ENCODE measurements around the gene RNU1-4. TPM values are rescaled to one million over a fixed set of nuclear protein-coding genes. Genes with fewer than 3 reads are reported as not detected.

The RNU1-4 gene
- 4.0 to 44.9 TPM (median 4.2 TPM) in 4 of 5 replicates, not detected in the other for total RNA-seq (2022; extraction: Qiagen RNA extraction)

DNA sequence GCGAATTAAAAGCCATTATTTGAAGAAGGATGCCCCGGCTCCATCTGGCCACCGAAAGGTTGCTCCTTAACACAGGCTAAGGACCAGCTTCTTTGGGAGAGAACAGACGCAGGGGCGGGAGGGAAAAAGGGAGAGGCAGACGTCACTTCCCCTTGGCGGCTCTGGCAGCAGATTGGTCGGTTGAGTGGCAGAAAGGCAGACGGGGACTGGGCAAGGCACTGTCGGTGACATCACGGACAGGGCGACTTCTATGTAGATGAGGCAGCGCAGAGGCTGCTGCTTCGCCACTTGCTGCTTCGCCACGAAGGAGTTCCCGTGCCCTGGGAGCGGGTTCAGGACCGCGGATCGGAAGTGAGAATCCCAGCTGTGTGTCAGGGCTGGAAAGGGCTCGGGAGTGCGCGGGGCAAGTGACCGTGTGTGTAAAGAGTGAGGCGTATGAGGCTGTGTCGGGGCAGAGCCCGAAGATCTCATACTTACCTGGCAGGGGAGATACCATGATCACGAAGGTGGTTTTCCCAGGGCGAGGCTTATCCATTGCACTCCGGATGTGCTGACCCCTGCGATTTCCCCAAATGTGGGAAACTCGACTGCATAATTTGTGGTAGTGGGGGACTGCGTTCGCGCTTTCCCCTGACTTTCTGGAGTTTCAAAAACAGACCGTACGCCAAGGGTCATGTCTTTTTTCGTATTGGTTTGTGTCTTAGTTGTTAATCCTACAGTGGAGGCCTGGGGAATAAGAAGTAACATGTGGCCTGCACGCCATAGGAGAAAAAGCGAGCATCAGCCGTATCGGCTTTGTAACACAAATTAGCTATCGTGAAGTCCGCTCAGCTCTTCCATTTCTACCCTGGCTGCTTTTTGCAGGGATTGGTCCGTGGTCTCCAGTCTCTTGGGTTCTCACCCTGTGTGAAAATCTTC, at the start of gene RNU1-4:
Gene RNU1-4 (plus strand): TSS at position 470 of the 918 bp plus-strand sequence.

Other genes with a start within 250 kb of the RNU1-4 start
- 4.0 to 44.9 TPM (median 4.2 TPM) in 4 of 5 replicates, not detected in the other for gene RNU1-1, start 226.2 kb upstream of the RNU1-4 start, total RNA-seq (2022; extraction: Qiagen RNA extraction)
- 17.3 to 22.4 TPM (median 18.8 TPM) in 5 replicates for gene NBPF1, start 127.0 kb upstream of the RNU1-4 start, total RNA-seq (2022; extraction: Qiagen RNA extraction)
- 4.0 to 44.9 TPM (median 4.2 TPM) in 4 of 5 replicates, not detected in the other for gene RNU1-3, start 73.6 kb upstream of the RNU1-4 start, total RNA-seq (2022; extraction: Qiagen RNA extraction)
- 4.0 to 44.9 TPM (median 4.2 TPM) in 4 of 5 replicates, not detected in the other for gene RNU1-2, start 155.5 kb downstream of the RNU1-4 start, total RNA-seq (2022; extraction: Qiagen RNA extraction)
- 6.4 to 9.6 TPM (median 7.0 TPM) in 5 replicates for gene CROCC, start 181.4 kb downstream of the RNU1-4 start, total RNA-seq (2022; extraction: Qiagen RNA extraction)
- 0.85 to 1.4 TPM (median 0.93 TPM) in 5 replicates for gene MFAP2, start 240.1 kb downstream of the RNU1-4 start, total RNA-seq (2022; extraction: Qiagen RNA extraction)

Measured in A549 treated with AZD2906 at 1 μM for 4 hours (cell line).